Ascending aorta (tissue), 2 donors: Measurements from ENCODE around the gene CFL2. TPM values are rescaled to one million over a fixed set of nuclear protein-coding genes. Genes with fewer than 3 reads are reported as not detected.

Experiments
- DNase-seq, 2 donors: peaks; one replicate each; pipeline ENCODE4 v3.0.0-alpha.2; 2019; ENCODE audit warnings: low spot score in 2 of 2
- H3K27ac ChIP-seq, 2 donors: fragments of 200-600 bp; sonication (generic); one replicate each; pipeline ENCODE4 v1.5.1; 2016 to 2017; ENCODE audit warnings: mild to moderate bottlenecking in 1 of 2
- H3K27me3 ChIP-seq: fragments of 200-600 bp; sonication (generic); one replicate; pipeline ENCODE4 v1.5.1; 2017
- H3K36me3 ChIP-seq, 2 donors: fragments of 200-600 bp; sonication (generic); one replicate each; pipeline ENCODE4 v1.5.1; 2016
- H3K4me1 ChIP-seq, 2 donors: fragments of 200-600 bp; sonication (generic); one replicate each; pipeline ENCODE4 v1.5.1; 2016 to 2017; ENCODE audit warnings: mild to moderate bottlenecking in 1 of 2
- H3K4me3 ChIP-seq, 2 donors: fragments of 200-600 bp; sonication (generic); one replicate each; pipeline ENCODE4 v1.5.1; 2016 to 2017; ENCODE audit warnings: mild to moderate bottlenecking in 1 of 2
- H3K9me3 ChIP-seq, 2 donors: fragments of 200-600 bp; sonication (generic); one replicate each; pipeline ENCODE4 v1.5.1; 2016
- intact Hi-C: fragments of 100-400 bp; cut with DNase I; formaldehyde crosslinking; loops from one replicate; pipeline ENCODE4 v1.15.1; 2023
- total RNA-seq: library from RNA; depleted of rRNA; stranded (reverse); fragments of >200 nt; gene quantifications from one replicate; pipeline ENCODE4 v1.1.0, GENCODE V29; 2016
- TF ChIP-seq, protein P1 (sequence below), 3 experiments: fragments of 200-600 bp in 2 of 3; fragments of 450-650 bp in 1 of 3; sonication (generic) in 2 of 3; IDR thresholded peaks; one replicate each; pipeline ENCODE4 v1.5.1; 2016 to 2019; ENCODE audit warnings: antibody characterized with exemption in 3 of 3, mild to moderate bottlenecking in 1 of 3, moderate library complexity in 1 of 3

CFL2 gene
- total RNA-seq, 1 donor from 2014 or later = 49.0 TPM

DNA sequence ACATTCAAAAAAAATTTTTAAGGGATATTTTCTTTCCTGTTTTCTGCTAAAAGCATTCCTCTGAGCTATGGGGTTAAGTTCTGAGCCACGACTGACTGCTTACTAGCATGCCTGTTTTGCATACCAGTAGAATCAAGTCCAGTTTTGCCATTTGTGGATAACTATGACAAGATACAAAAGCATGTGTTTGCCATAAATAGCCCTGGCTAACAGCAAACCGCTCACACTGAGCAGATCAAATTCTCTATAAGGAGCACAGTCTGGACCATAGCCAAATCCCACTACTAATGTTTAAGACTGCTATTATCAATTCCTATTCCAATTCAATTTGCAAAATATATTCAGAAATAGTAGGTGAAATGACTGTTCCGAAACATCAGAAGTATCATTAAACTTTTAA lies 3.2 kb downstream of the CFL2 start:
- peaks cover 0 to 28% of the 10 kb centered on the region in 2 donors for H3K4me1 ChIP-seq
- peaks cover 7 to 8% of the 10 kb centered on the region in 2 donors for H3K36me3 ChIP-seq
- DNase-seq = no peak
- TF ChIP-seq, protein P1, sequence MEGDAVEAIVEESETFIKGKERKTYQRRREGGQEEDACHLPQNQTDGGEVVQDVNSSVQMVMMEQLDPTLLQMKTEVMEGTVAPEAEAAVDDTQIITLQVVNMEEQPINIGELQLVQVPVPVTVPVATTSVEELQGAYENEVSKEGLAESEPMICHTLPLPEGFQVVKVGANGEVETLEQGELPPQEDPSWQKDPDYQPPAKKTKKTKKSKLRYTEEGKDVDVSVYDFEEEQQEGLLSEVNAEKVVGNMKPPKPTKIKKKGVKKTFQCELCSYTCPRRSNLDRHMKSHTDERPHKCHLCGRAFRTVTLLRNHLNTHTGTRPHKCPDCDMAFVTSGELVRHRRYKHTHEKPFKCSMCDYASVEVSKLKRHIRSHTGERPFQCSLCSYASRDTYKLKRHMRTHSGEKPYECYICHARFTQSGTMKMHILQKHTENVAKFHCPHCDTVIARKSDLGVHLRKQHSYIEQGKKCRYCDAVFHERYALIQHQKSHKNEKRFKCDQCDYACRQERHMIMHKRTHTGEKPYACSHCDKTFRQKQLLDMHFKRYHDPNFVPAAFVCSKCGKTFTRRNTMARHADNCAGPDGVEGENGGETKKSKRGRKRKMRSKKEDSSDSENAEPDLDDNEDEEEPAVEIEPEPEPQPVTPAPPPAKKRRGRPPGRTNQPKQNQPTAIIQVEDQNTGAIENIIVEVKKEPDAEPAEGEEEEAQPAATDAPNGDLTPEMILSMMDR (IDR thresholded peaks at IDR 0.05) = no peak
- H3K27ac ChIP-seq = peak overlapping the region; percentile 58 to 88
- H3K9me3 ChIP-seq = no peaks in the 10 kb centered on the region
- intact Hi-C loops = loop anchor here (5.0 to 10.0 kb wide), 5 partner anchors 79 to 694 kb away; partner anchors contain the start of genes EAPP, NFKBIA, PPP2R3C and PRORP
- H3K27me3 ChIP-seq = no peaks in the 10 kb centered on the region
- H3K4me3 ChIP-seq = peak overlapping the region in 1 of 2 donors; percentile 75

DNA sequence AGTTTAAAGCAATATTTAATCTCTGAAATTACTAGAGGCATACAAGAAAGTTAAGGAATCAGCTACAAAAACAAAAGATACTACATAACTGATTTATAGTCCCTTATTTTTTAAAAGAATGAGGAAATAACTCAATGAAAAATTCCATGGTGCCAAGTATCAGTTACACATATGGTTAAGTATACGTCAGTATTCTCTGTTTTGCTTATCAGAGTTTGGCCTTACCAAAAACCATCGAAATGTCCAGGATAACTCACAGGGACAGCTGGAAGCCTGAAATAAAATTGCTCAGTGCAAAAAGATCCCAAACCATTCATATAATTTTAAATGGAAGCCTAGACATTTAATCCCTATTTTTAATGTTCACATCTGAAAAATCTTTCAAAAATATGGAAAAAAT lies 3.6 kb downstream of the CFL2 start:
- H3K9me3 ChIP-seq = no peaks in the 10 kb centered on the region
- H3K36me3 ChIP-seq = peaks cover 7 to 8% of the 10 kb centered on the region in 2 donors
- peak overlapping the region in 1 of 2 donors; percentile 75 for H3K4me3 ChIP-seq
- TF ChIP-seq, protein P1 (IDR thresholded peaks at IDR 0.05) = no peak
- peak overlapping the region; percentile 58 to 88 for H3K27ac ChIP-seq
- no peak for DNase-seq
- intact Hi-C loops = loop anchor here (5.0 to 10.0 kb wide), 5 partner anchors 78 to 694 kb away; partner anchors contain the start of genes EAPP, NFKBIA, PPP2R3C and PRORP
- H3K27me3 ChIP-seq = no peaks in the 10 kb centered on the region
- peaks cover 0 to 28% of the 10 kb centered on the region in 2 donors for H3K4me1 ChIP-seq

DNA sequence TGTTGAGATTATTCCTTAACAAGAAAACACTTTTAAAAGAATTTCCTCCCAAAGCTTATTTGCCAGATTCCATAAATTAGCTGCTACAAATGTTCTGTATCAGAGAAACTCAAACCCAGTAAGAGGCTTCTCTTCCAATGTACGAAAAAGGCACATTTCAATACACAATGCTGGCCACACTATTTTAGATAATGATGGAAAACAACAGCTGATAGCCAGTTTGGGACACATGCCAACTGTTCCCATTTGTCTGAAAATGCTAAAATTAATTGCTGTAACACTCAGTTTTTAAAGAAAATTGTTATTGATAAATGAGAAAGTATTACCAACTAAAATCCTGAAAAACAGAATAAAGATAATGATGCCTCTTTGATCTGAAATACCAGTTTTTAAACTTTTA lies 4.4 kb downstream of the CFL2 start:
- peaks cover 7 to 8% of the 10 kb centered on the region in 2 donors for H3K36me3 ChIP-seq
- DNase-seq = no peak
- TF ChIP-seq, protein P1 (IDR thresholded peaks at IDR 0.05) = no peak
- H3K9me3 ChIP-seq = no peaks in the 10 kb centered on the region
- no peaks in the 10 kb centered on the region for H3K27me3 ChIP-seq
- intact Hi-C loops = loop anchor here (5.0 to 10.0 kb wide), 5 partner anchors 78 to 695 kb away; partner anchors contain the start of genes EAPP, NFKBIA, PPP2R3C and PRORP
- H3K27ac ChIP-seq = peak overlapping the region; percentile 58 to 88
- H3K4me1 ChIP-seq = peaks cover 0 to 28% of the 10 kb centered on the region in 2 donors
- H3K4me3 ChIP-seq = no peak overlapping the region

DNA sequence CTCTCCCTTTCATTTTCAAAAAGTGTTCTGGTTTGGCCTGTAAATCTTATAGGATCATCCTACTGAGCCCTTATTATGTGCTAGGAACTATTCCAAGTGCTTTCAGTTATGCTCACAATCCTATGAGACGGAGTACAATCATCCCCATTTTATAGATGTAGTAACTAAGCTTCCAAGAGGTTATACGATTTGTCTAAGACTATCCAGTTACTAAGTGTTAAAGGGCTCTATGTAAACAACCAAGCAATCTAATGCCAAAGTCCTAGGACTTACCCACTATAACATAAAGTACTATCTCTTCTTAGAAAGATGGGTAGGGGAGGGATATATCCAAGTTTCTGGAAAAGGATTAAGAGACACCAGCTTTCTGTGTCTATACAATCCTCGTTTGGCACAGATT lies 6.7 kb downstream of the CFL2 start:
- H3K27ac ChIP-seq = peak overlapping the region in 1 of 2 donors; percentile 1
- intact Hi-C loops = no loop called here
- no peak for DNase-seq
- H3K9me3 ChIP-seq = no peaks in the 10 kb centered on the region
- H3K4me1 ChIP-seq = peaks cover 0 to 26% of the 10 kb centered on the region in 2 donors
- no peak overlapping the region for H3K4me3 ChIP-seq
- H3K36me3 ChIP-seq = peaks cover 7% of the 10 kb centered on the region in 2 donors
- H3K27me3 ChIP-seq = no peaks in the 10 kb centered on the region
- TF ChIP-seq, protein P1 (IDR thresholded peaks at IDR 0.05) = no peak

DNA sequence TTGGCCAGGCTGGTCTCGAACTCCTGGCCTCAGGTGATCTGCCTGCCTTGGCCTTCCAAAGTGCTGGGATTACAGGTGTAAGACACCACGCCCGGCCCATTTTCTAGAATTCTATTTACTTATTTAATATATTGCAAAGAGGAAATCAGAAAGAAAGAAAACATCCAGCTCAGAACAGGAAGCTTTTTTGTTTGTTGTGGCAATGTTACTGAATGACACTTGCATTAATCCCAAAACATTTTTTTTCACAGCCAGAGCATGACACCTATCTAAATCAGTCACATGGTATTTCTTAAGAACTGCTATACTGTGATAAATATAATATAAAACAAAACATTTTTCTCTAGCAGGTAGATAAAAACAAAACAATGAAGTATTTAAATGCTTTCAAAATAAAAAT lies 12.6 kb downstream of the CFL2 start:
- intact Hi-C loops = no loop called here
- Histone ChIP-seq H3K27me3 (no peaks in the 10 kb centered on the region), H3K4me3 (no peak overlapping the region), H3K9me3 (no peaks in the 10 kb centered on the region), H3K4me1 (no peaks in the 10 kb centered on the region), H3K27ac (no peak overlapping the region), H3K36me3 (no peaks in the 10 kb centered on the region)
- no peak for DNase-seq
- TF ChIP-seq, protein P1 (IDR thresholded peaks at IDR 0.05) = no peak
